Measurements from ENCODE around the gene CENPV. TPM values are rescaled to one million over a fixed set of nuclear protein-coding genes. Genes with fewer than 3 reads are reported as not detected.
A peak's percentile ranks its signal among the peaks of the same experiment; 100 is the strongest.
"Not testable (repeated sequence)": the region's sequence is repeated elsewhere in the genome, so short reads cannot be mapped to it uniquely, and the experiment has no call there.

CENPV gene
- total RNA-seq, 1 donor from 2014 or later = 220 TPM

DNA sequence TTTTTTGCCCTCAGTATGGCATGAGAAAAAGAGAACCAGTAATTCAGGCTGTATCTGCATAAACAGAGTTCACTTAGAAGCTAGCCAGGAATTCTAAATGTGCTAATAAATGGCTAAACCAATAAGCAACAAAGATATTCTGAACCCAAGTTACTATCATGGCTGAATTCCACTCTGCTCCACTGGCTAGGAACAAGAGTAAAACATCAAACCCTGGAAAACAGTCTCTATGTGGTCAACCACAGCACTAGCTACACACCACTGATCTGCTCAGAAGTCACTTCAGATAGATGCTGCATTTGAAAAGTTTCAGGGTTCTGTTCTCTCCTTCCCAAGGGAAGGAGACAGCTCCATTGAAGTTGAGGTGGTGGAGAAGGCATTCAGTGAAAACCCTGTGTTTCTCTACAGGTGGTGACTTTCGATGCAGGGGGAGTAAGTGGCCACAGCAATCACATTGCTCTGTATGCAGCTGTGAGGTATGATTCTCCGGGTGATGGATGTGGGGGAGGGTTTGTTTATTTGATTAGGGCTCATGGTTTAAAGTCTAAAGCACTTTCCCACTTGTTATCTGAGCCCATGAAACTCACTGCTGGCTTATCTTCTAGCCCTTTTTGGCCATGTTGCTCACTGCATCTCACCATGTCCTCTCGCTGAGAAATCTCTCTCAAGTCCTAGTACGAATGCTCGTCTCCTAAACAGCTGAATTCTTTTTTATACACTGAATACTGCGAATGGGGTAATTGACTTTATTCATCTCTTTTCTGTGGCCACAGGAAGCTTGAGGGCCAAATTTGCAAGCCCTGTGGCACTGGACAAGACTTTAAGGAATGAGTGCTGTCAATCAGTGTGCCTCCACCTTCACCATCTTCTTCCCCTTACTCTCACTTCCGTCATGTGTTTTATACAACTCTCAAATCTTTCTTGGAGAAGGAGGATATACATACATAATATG, 39.9 kb downstream of the CENPV start:
- Histone ChIP-seq H3K79me2 (ENCODE audit: low read depth) (no peaks in the 10 kb centered on the region), H3F3A (ENCODE audit: low read depth) (no peaks in the 10 kb centered on the region), H3K4me3 (no peak overlapping the region), H4K20me1 (ENCODE audit: low read depth) (no peaks in the 10 kb centered on the region), H3K4me1 (no peaks in the 10 kb centered on the region), H3K9me3 (ENCODE audit: low read depth) (no peaks in the 10 kb centered on the region), H3K4me2 (no peak overlapping the region), H3K27me3 (no peaks in the 10 kb centered on the region), H3K27ac (no peak overlapping the region), H3K36me3 (no peaks in the 10 kb centered on the region), H3K9ac (no peak overlapping the region), H2AFZ (replicated peaks) (no peak overlapping the region)
- H3K9me3 Mint-ChIP-seq = peaks cover 11% of the 10 kb centered on the region
- no peak overlapping the region for H3K27ac Mint-ChIP-seq
- H3K27me3 Mint-ChIP-seq (ENCODE audit: insufficient read depth, low read depth) = no peaks in the 10 kb centered on the region
- TF ChIP-seq, protein P1, sequence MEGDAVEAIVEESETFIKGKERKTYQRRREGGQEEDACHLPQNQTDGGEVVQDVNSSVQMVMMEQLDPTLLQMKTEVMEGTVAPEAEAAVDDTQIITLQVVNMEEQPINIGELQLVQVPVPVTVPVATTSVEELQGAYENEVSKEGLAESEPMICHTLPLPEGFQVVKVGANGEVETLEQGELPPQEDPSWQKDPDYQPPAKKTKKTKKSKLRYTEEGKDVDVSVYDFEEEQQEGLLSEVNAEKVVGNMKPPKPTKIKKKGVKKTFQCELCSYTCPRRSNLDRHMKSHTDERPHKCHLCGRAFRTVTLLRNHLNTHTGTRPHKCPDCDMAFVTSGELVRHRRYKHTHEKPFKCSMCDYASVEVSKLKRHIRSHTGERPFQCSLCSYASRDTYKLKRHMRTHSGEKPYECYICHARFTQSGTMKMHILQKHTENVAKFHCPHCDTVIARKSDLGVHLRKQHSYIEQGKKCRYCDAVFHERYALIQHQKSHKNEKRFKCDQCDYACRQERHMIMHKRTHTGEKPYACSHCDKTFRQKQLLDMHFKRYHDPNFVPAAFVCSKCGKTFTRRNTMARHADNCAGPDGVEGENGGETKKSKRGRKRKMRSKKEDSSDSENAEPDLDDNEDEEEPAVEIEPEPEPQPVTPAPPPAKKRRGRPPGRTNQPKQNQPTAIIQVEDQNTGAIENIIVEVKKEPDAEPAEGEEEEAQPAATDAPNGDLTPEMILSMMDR (IDR thresholded peaks at IDR 0.05) = no peak
- TF ChIP-seq EZH2 (IDR thresholded peaks at IDR 0.05) (no peak), EZH2phosphoT487 (IDR thresholded peaks at IDR 0.05) (no peak)
- H3K36me3 Mint-ChIP-seq = peaks cover 30% of the 10 kb centered on the region
- DNase-seq (ENCODE audit: low spot score) = no peak
- H3K4me3 Mint-ChIP-seq = no peak overlapping the region
- peaks cover 4% of the 10 kb centered on the region for H3K4me1 Mint-ChIP-seq

DNA sequence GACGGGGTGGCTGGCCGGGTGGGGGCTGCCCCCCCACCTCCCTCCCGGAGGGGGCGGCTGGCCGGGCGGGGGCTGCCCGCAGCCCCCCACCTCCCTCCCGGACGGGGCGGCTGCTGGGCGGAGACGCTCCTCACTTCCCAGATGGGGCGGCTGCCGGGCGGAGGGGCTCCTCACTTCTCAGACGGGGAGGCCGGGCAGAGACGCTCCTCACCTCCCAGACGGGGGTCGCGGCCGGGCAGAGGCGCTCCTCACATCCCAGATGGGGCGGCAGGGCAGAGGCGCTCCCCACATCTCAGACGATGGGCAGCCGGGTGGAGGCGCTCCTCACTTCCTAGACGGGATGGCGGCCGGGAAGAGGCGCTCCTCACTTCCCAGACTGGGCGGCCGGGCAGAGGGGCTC, 41.2 kb downstream of the CENPV start:
- H3K27ac Mint-ChIP-seq; H3K4me1 ChIP-seq; H3K9me3 ChIP-seq (ENCODE audit: low read depth); H2AFZ ChIP-seq (replicated peaks); H3K27ac ChIP-seq; H3F3A ChIP-seq (ENCODE audit: low read depth); DNase-seq (ENCODE audit: low spot score); H3K4me2 ChIP-seq; H3K27me3 ChIP-seq; H3K9ac ChIP-seq; H3K36me3 ChIP-seq; H3K4me3 ChIP-seq; H3K4me1 Mint-ChIP-seq; H3K79me2 ChIP-seq (ENCODE audit: low read depth); H3K4me3 Mint-ChIP-seq; H3K27me3 Mint-ChIP-seq (ENCODE audit: insufficient read depth, low read depth); H4K20me1 ChIP-seq (ENCODE audit: low read depth): not testable (repeated sequence)
- Mint-ChIP-seq H3K36me3 (peaks cover 30% of the 10 kb centered on the region), H3K9me3 (peaks cover 11% of the 10 kb centered on the region)

DNA sequence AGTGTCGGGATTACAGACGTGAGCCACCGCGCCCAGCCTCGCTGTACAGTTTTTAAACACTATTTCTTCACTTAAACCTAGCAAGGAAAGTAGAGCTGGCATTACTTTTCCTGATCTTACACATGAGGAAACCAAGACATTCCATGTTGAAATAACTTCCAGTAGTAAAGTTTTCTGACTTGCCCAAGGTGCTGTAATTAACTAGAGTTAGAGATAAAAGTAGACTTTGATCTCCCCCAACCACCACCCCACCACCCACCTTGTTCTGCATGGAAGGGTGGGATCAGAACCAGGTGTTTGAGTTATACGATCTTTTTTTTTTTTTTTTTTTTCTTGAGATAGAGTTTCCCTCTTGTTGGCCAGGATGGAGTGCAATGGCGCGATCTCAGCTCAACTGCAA, 47.1 kb downstream of the CENPV start:
- no peaks in the 10 kb centered on the region for H3K36me3 ChIP-seq
- H3K4me3 Mint-ChIP-seq = no peak overlapping the region
- TF ChIP-seq, protein P1 (IDR thresholded peaks at IDR 0.05) = no peak
- TF ChIP-seq EZH2 (IDR thresholded peaks at IDR 0.05) (no peak), EZH2phosphoT487 (IDR thresholded peaks at IDR 0.05) (no peak)
- no peak overlapping the region for H2AFZ ChIP-seq (replicated peaks)
- H3K4me1 ChIP-seq = no peaks in the 10 kb centered on the region
- peaks cover 9% of the 10 kb centered on the region for H3K36me3 Mint-ChIP-seq
- peaks cover 4% of the 10 kb centered on the region for H3K4me1 Mint-ChIP-seq
- H3F3A ChIP-seq (ENCODE audit: low read depth) = no peaks in the 10 kb centered on the region
- H3K9ac ChIP-seq = no peak overlapping the region
- no peaks in the 10 kb centered on the region for H4K20me1 ChIP-seq (ENCODE audit: low read depth)
- H3K27me3 Mint-ChIP-seq (ENCODE audit: insufficient read depth, low read depth) = no peaks in the 10 kb centered on the region
- DNase-seq (ENCODE audit: low spot score) = no peak
- H3K9me3 ChIP-seq (ENCODE audit: low read depth) = no peaks in the 10 kb centered on the region
- no peaks in the 10 kb centered on the region for H3K79me2 ChIP-seq (ENCODE audit: low read depth)
- no peak overlapping the region for H3K4me3 ChIP-seq
- no peak overlapping the region for H3K27ac Mint-ChIP-seq
- no peaks in the 10 kb centered on the region for H3K27me3 ChIP-seq
- H3K4me2 ChIP-seq = no peak overlapping the region
- peaks cover 2% of the 10 kb centered on the region for H3K9me3 Mint-ChIP-seq
- no peak overlapping the region for H3K27ac ChIP-seq

DNA sequence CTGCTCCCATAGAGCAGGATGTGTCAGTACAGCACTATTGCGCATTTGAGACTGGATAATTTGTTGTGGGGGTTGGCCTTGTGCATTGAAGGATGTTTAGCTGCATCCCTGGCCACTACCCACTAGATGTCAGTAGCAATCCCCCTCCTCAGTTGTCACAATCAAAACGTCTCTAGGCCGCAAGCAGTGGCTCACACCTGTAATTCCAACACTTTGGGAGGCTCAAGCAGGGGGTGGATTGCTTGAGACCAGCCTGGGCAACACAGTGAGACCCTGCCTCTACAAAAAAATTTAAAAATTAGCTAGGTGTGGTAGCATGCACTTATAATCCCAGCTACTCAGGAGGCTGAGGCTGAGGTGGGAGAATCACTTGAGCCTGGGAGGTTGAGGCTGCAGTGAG, 48.4 kb downstream of the CENPV start:
- no peak overlapping the region for H3K27ac Mint-ChIP-seq
- H3K36me3 Mint-ChIP-seq = peaks cover 3% of the 10 kb centered on the region
- TF ChIP-seq, protein P1 (IDR thresholded peaks at IDR 0.05) = peak; percentile 58
- TF ChIP-seq EZH2phosphoT487 (IDR thresholded peaks at IDR 0.05) = no peak
- TF ChIP-seq EZH2 (IDR thresholded peaks at IDR 0.05) = no peak

More for the DNA sequence above, 48.4 kb downstream of the CENPV start:
- peak; percentile 52 for DNase-seq (ENCODE audit: low spot score)
- no peak overlapping the region for H3K27ac ChIP-seq
- H3K4me3 ChIP-seq = no peak overlapping the region
- Mint-ChIP-seq H3K27me3 (ENCODE audit: insufficient read depth, low read depth) (no peaks in the 10 kb centered on the region), H3K4me3 (no peak overlapping the region), H3K4me1 (no peaks in the 10 kb centered on the region), H3K9me3 (no peaks in the 10 kb centered on the region)
- no peaks in the 10 kb centered on the region for H3K36me3 ChIP-seq
- H4K20me1 ChIP-seq (ENCODE audit: low read depth) = no peaks in the 10 kb centered on the region
- no peaks in the 10 kb centered on the region for H3K79me2 ChIP-seq (ENCODE audit: low read depth)
- H3K4me1 ChIP-seq = no peaks in the 10 kb centered on the region
- no peaks in the 10 kb centered on the region for H3K27me3 ChIP-seq
- H3K4me2 ChIP-seq = no peak overlapping the region
- no peaks in the 10 kb centered on the region for H3K9me3 ChIP-seq (ENCODE audit: low read depth)
- H3F3A ChIP-seq (ENCODE audit: low read depth) = no peaks in the 10 kb centered on the region
- no peak overlapping the region for H2AFZ ChIP-seq (replicated peaks)
- no peak overlapping the region for H3K9ac ChIP-seq

Measured in neural progenitor cell (in vitro differentiated cells).